Stimulated activated naive B cell treated with anti-CD40 and anti-IgM and Interleukin-4, amounts not matched to agents 10 μg/mL and 1 μg/mL and 100 μg/mL, for 72 hours (primary cell): ENCODE results near the gene WRAP53.
A peak's percentile ranks its signal among the peaks of the same experiment; 100 is the strongest.
"Not testable (repeated sequence)": the region's sequence is repeated elsewhere in the genome, so short reads cannot be mapped to it uniquely, and the experiment has no call there.

Source experiments
- ATAC-seq, 2 donors: fragments of 150-1000 bp; cut with Tn5 transposase; replicated peaks; 2 replicates each; pipeline ENCODE4 v1.10.0; 2021; ENCODE audit warnings: moderate library complexity in 1 of 2
- DNase-seq: peaks from one replicate; pipeline ENCODE4 v3.0.0; 2021
- H3K27ac Mint-ChIP-seq: one replicate; pipeline ENCODE4 v1.8.0; 2022; ENCODE audit warnings: mild to moderate bottlenecking, mixed read lengths
- H3K27me3 Mint-ChIP-seq, 2 donors: one replicate each; pipeline ENCODE4 v1.8.0; 2022; ENCODE audit warnings: mixed read lengths in 2 of 2
- H3K36me3 Mint-ChIP-seq, 2 donors: one replicate each; pipeline ENCODE4 v1.8.0; 2022; ENCODE audit warnings: mixed read lengths in 2 of 2, mild to moderate bottlenecking in 1 of 2
- H3K4me1 Mint-ChIP-seq, 2 donors: one replicate each; pipeline ENCODE4 v1.8.0; 2022; ENCODE audit warnings: mixed read lengths in 2 of 2, mild to moderate bottlenecking in 1 of 2
- H3K4me3 Mint-ChIP-seq, 2 donors: one replicate each; pipeline ENCODE4 v1.8.0; 2022; ENCODE audit warnings: mild to moderate bottlenecking in 2 of 2, mixed read lengths in 2 of 2, moderate library complexity in 1 of 2
- H3K9me3 Mint-ChIP-seq, 2 donors: one replicate each; pipeline ENCODE4 v1.8.0; 2022; ENCODE audit warnings: mixed read lengths in 2 of 2, mild to moderate bottlenecking in 1 of 2

WRAP53 gene

GRCh38 chr17:7687908-7688807 lies at the start of gene WRAP53:
TSS of gene WRAP53 (plus strand) at chr17:7688477. CDS start at chr17:7688649, 172 bp downstream.
- peak; percentile 83 to 84 for ATAC-seq
- Mint-ChIP-seq H3K4me3 (peak within 1 kb of the TSS; percentile 88 to 91), H3K4me1 (peaks cover 24 to 41% of the 10 kb centered on the region in 2 donors), H3K27ac (peak within 1 kb of the TSS; percentile 99), H3K9me3 (no peaks in the 10 kb centered on the region), H3K27me3 (no peaks in the 10 kb centered on the region), H3K36me3 (peaks cover 25 to 51% of the 10 kb centered on the region in 2 donors)
- peak; percentile 95 for DNase-seq

GRCh38 chr17:7640783-7641182 lies 47.5 kb upstream of the WRAP53 start:
- peaks cover 6 to 7% of the 10 kb centered on the region in 2 donors for H3K4me1 Mint-ChIP-seq
- no peaks in the 10 kb centered on the region for H3K9me3 Mint-ChIP-seq
- no peak overlapping the region for H3K27ac Mint-ChIP-seq
- DNase-seq (no peak), ATAC-seq (no peak)
- H3K27me3 Mint-ChIP-seq, result peaks cover 3 to 16% of the 10 kb centered on the region in 2 donors
- no peaks in the 10 kb centered on the region for H3K36me3 Mint-ChIP-seq
- no peak overlapping the region for H3K4me3 Mint-ChIP-seq

DNA sequence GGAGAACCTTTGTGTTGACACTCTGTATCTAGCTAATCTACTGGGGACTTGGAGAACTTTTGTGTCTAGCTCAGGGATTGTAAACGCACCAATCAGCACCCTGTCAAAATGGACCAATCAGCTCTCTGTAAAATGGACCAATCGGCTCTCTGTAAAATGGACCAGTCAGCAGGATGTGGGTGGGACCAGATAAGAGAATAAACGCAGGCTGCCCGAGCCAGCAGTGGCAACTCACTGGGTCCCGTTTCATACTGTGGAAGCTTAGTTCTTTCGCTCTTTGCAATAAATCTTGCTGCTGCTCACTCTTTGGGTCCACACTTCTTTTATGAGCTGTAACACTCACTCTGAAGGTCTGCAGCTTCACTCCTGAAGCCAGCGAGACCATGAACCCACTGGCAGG lies 46.6 kb upstream of the WRAP53 start:
- H3K27ac Mint-ChIP-seq, H3K4me1 Mint-ChIP-seq, H3K36me3 Mint-ChIP-seq, H3K4me3 Mint-ChIP-seq, ATAC-seq, H3K9me3 Mint-ChIP-seq, DNase-seq: not testable (repeated sequence)
- peaks cover 9 to 17% of the 10 kb centered on the region in 2 donors for H3K27me3 Mint-ChIP-seq

DNA sequence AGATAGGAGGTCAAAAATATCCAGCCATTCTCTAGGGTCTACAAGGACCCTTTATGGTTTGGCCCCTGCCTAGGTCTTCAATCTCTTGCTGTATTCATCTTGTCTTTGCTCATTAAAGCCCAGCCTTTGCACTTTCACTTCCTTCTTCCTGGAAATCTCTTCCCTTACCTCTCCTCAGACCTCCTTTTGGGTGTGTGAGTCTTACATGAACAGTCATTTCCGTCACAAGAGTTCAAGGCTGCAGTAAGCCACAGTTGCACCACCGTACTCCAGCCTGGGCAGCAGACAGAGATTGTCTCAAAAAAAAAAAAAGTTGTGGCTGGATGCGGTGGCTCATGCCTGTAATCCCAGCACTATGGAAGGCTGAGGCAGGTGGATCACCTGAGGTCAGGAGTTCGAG lies 43.5 kb upstream of the WRAP53 start:
- ATAC-seq (peak; percentile 76 to 99), DNase-seq (peak; percentile 19)
- Mint-ChIP-seq H3K27me3 (peaks cover 16 to 35% of the 10 kb centered on the region in 2 donors), H3K4me3 (no peak overlapping the region), H3K36me3 (no peaks in the 10 kb centered on the region), H3K9me3 (no peaks in the 10 kb centered on the region), H3K4me1 (peaks cover 9 to 10% of the 10 kb centered on the region in 2 donors), H3K27ac (no peak overlapping the region)

- H3K9me3 Mint-ChIP-seq, result no peaks in the 10 kb centered on the region
- H3K27ac Mint-ChIP-seq, result no peak overlapping the region
- peaks cover 21 to 25% of the 10 kb centered on the region in 2 donors for H3K4me1 Mint-ChIP-seq
- no peak overlapping the region for H3K4me3 Mint-ChIP-seq
- H3K36me3 Mint-ChIP-seq, result no peaks in the 10 kb centered on the region
- peaks cover 31 to 51% of the 10 kb centered on the region in 2 donors for H3K27me3 Mint-ChIP-seq
- ATAC-seq (no peak), DNase-seq (no peak)
These were observed 41.8 kb upstream of the WRAP53 start for GRCh38 chr17:7646457-7646856.

DNA sequence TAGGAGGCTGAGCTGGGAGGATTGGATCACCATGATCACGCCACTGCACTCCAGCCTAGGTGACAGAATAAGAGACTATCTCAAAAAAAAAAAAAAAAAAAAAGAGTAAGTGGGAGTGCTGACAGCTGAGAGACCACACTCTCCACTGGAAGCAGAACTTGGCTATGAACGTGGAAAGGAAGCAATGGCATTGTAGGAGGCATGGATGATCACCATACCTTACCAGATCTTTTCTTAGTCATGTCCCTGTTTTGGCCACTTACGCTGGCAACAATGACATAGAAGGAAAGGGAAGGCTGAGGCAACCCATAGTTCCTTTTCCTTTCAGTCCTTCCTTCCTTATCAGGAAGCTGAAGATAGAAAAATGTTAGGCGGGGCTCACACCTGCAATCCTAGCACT lies 41.3 kb upstream of the WRAP53 start:
- no peaks in the 10 kb centered on the region for H3K9me3 Mint-ChIP-seq
- H3K27me3 Mint-ChIP-seq, result peaks cover 32 to 50% of the 10 kb centered on the region in 2 donors
- H3K36me3 Mint-ChIP-seq, result no peaks in the 10 kb centered on the region
- H3K4me1 Mint-ChIP-seq, result peaks cover 21 to 26% of the 10 kb centered on the region in 2 donors
- ATAC-seq, result no peak
- DNase-seq, result no peak
- no peak overlapping the region for H3K4me3 Mint-ChIP-seq
- H3K27ac Mint-ChIP-seq, result no peak overlapping the region

GRCh38 chr17:7650509-7651096 lies 37.7 kb upstream of the WRAP53 start, which contains the start of gene ATP1B2:
TSS of gene ATP1B2 (plus strand) at chr17:7650926. CDS start at chr17:7651519, 593 bp downstream.
- Mint-ChIP-seq H3K27me3 (peaks cover 51 to 64% of the 10 kb centered on the region in 2 donors), H3K4me3 (peak within 1 kb of the TSS; percentile 81 to 84), H3K4me1 (peaks cover 19 to 25% of the 10 kb centered on the region in 2 donors), H3K9me3 (no peaks in the 10 kb centered on the region), H3K36me3 (no peaks in the 10 kb centered on the region), H3K27ac (peak within 1 kb of the TSS; percentile 63)
- DNase-seq (peak; percentile 49), ATAC-seq (peak; percentile 89)

- peak overlapping the region; percentile 63 for H3K27ac Mint-ChIP-seq
- peak overlapping the region; percentile 81 for H3K4me3 Mint-ChIP-seq
- H3K4me1 Mint-ChIP-seq, result peaks cover 18 to 25% of the 10 kb centered on the region in 2 donors
- peaks cover 48 to 61% of the 10 kb centered on the region in 2 donors for H3K27me3 Mint-ChIP-seq
- H3K36me3 Mint-ChIP-seq, result no peaks in the 10 kb centered on the region
- H3K9me3 Mint-ChIP-seq, result no peaks in the 10 kb centered on the region
- DNase-seq (no peak), ATAC-seq (no peak)
These were observed 37.1 kb upstream of the WRAP53 start for GRCh38 chr17:7651097-7651664.

GRCh38 chr17:7651665-7652387 lies 36.5 kb upstream of the WRAP53 start:
- Mint-ChIP-seq H3K4me1 (peaks cover 17 to 25% of the 10 kb centered on the region in 2 donors), H3K27ac (no peak overlapping the region), H3K36me3 (no peaks in the 10 kb centered on the region), H3K9me3 (no peaks in the 10 kb centered on the region), H3K27me3 (peaks cover 45 to 55% of the 10 kb centered on the region in 2 donors), H3K4me3 (peak overlapping the region; percentile 43 to 44)
- DNase-seq, result no peak
- ATAC-seq, result no peak

DNA sequence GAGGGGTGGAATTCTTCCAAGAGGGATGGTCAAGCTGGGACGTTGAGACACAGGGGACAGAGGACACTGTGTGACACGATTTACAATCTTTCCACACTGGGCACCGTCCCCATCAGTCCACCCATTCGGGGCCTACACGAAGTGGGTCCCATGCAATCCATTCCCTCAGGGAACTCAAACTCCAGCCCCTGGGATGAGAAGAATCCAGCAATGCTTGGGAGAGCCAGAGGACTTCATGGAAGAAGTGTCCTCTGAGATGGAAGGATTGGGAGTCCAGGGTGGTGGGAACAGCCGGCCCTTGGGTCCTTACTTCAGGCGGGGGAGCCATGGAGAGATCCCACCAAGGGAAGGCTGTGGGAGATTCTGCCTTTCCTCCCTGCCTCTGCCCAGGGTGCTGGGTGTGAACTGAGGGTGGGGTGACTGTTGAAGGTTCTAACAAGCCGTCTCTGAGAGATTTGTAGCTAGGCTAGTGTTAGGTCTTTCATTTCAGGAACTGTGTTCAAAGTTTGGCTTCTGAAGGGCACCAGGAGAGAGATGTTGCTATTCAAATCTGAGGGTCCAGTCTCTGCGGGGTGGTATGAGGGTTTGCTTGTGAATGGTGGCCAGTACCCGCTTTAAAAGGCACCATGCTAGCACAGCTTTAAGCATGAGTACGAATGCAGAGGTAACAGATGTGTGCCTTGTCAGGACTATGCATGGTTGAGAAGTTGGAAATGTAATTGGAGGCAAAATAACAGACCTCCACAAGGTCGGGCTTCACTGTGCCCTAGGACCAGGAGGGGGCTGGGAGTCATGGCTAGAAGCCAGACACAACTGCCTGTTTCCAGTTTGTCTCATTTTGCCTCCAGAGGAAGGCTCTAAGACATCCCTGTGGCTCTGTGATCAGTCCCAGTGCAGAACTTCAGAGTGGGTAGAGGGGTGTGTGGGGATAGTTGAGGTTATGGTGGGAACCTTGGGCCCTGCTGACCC lies 35.6 kb upstream of the WRAP53 start:
- Mint-ChIP-seq H3K36me3 (no peaks in the 10 kb centered on the region), H3K4me3 (peak overlapping the region in 1 of 2 donors; percentile 43), H3K4me1 (peaks cover 17 to 31% of the 10 kb centered on the region in 2 donors), H3K27me3 (peaks cover 51 to 56% of the 10 kb centered on the region in 2 donors), H3K27ac (no peak overlapping the region), H3K9me3 (no peaks in the 10 kb centered on the region)
- ATAC-seq, result no peak
- no peak for DNase-seq

- H3K27me3 Mint-ChIP-seq, result peaks cover 42 to 44% of the 10 kb centered on the region in 2 donors
- H3K4me3 Mint-ChIP-seq, result no peak overlapping the region
- no peaks in the 10 kb centered on the region for H3K36me3 Mint-ChIP-seq
- ATAC-seq, result peak in 1 of 2 donors; percentile 3
- H3K4me1 Mint-ChIP-seq, result peaks cover 14 to 25% of the 10 kb centered on the region in 2 donors
- no peak for DNase-seq
- H3K9me3 Mint-ChIP-seq, result no peaks in the 10 kb centered on the region
- no peak overlapping the region for H3K27ac Mint-ChIP-seq
These were observed 33.3 kb upstream of the WRAP53 start for GRCh38 chr17:7654832-7655540.

- DNase-seq (peak; percentile 20), ATAC-seq (peak in 1 of 2 donors; percentile 13)
- Mint-ChIP-seq H3K4me3 (no peak overlapping the region), H3K9me3 (no peaks in the 10 kb centered on the region), H3K36me3 (no peaks in the 10 kb centered on the region), H3K4me1 (peaks cover 10 to 20% of the 10 kb centered on the region in 2 donors), H3K27me3 (peaks cover 37 to 39% of the 10 kb centered on the region in 2 donors), H3K27ac (no peak overlapping the region)
These were observed 32.8 kb upstream of the WRAP53 start for GRCh38 chr17:7655541-7655840.
